Sigmoid colon (tissue), 4 donors: ENCODE data around the gene CD33.

ENCODE experiments used
- EP300 ChIP-seq, 4 donors: sonication (generic); formaldehyde crosslinking; IDR thresholded peaks; one replicate each; pipeline ENCODE4 v1.6.1; 2017; ENCODE audit warnings: antibody characterized with exemption in 4 of 4
- POLR2A ChIP-seq, 2 donors: fragments of 450-650 bp; IDR thresholded peaks; one replicate each; pipeline ENCODE4 v1.6.1; 2016; ENCODE audit warnings: antibody characterized with exemption in 2 of 2, mild to moderate bottlenecking in 2 of 2, moderate library complexity in 2 of 2
- POLR2AphosphoS5 ChIP-seq, 4 donors: sonication (generic); formaldehyde crosslinking; IDR thresholded peaks; one replicate each; pipeline ENCODE4 v1.6.1; 2017; ENCODE audit warnings: antibody characterized with exemption in 4 of 4
- TF ChIP-seq, protein P1 (sequence below), 4 experiments: fragments of 450-650 bp in 3 of 4; fragments of 200-600 bp in 1 of 4; IDR thresholded peaks; one replicate each; pipeline ENCODE4 v1.5.1; 2016 to 2019; ENCODE audit warnings: antibody characterized with exemption in 4 of 4, mild to moderate bottlenecking in 3 of 4, moderate library complexity in 2 of 4

DNA sequence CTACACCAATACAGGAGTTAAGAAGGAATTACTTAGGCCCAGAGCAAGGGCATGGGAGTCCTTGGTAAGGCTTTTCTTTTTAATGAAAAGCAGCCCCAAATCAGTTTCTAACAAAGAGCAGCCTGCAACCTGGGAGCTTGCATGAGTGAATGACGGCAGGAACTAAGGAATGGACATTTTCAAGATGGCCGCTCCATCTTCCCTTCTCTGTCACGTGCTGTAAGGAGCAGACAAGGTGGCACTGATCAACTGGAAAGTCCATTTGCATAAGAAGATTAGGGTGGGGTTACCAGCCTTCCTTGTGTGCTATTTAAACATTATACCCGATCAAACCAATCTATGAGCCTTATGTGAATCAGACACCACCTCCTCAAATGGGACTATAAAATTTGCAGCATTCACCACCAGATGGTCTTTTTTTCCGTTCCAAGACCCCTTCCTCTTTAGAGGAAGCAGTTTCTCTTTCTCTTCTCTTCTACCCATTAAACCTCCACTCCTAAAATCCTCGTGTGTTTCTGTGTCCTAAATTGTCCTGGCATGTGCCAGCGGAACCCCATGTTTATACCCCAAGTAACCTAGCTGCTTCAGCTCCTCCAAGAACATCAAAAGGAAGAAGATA is 23.2 kb downstream of the CD33 start:
- TF ChIP-seq, protein P1, sequence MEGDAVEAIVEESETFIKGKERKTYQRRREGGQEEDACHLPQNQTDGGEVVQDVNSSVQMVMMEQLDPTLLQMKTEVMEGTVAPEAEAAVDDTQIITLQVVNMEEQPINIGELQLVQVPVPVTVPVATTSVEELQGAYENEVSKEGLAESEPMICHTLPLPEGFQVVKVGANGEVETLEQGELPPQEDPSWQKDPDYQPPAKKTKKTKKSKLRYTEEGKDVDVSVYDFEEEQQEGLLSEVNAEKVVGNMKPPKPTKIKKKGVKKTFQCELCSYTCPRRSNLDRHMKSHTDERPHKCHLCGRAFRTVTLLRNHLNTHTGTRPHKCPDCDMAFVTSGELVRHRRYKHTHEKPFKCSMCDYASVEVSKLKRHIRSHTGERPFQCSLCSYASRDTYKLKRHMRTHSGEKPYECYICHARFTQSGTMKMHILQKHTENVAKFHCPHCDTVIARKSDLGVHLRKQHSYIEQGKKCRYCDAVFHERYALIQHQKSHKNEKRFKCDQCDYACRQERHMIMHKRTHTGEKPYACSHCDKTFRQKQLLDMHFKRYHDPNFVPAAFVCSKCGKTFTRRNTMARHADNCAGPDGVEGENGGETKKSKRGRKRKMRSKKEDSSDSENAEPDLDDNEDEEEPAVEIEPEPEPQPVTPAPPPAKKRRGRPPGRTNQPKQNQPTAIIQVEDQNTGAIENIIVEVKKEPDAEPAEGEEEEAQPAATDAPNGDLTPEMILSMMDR (IDR thresholded peaks at IDR 0.05) = no peak
- TF ChIP-seq EP300 (IDR thresholded peaks at IDR 0.05) (no peak), POLR2A (IDR thresholded peaks at IDR 0.05) (no peak), POLR2AphosphoS5 (IDR thresholded peaks at IDR 0.05) (no peak)
